Fibroblast of lung (primary cell): ENCODE results near the gene UGT1A10. TPM values are rescaled to one million over a fixed set of nuclear protein-coding genes. Genes with fewer than 3 reads are reported as not detected.

Experiments used
- DNase-seq, 2 donors: peaks; one replicate each; pipeline versions ENCODE4 v3.0.0 to v3.0.0-alpha.2; 2010; ENCODE audit warnings: low read depth in 2 of 2
- H2AFZ ChIP-seq: 2 replicates; pipeline ENCODE4 v1.5.1; 2012; ENCODE audit warnings: low read length, control low read depth, inconsistent platforms
- H3K27ac ChIP-seq: 2 replicates; pipeline ENCODE4 v1.5.1; 2011; ENCODE audit warnings: low read length, control low read depth; ENCODE audit not compliant: insufficient read depth
- H3K27me3 ChIP-seq: 2 replicates; pipeline ENCODE4 v1.5.1; 2011; ENCODE audit warnings: mild to moderate bottlenecking, low read length; ENCODE audit not compliant: control insufficient read depth, insufficient read depth
- H3K36me3 ChIP-seq: 2 replicates; pipeline ENCODE4 v1.5.1; 2011; ENCODE audit warnings: low read length; ENCODE audit not compliant: control insufficient read depth, insufficient read depth
- H3K4me1 ChIP-seq: 2 replicates; pipeline ENCODE4 v1.5.1; 2011; ENCODE audit warnings: low read length; ENCODE audit not compliant: control insufficient read depth, insufficient read depth; ENCODE audit errors: extremely low read depth
- H3K4me2 ChIP-seq: 2 replicates; pipeline ENCODE4 v1.5.1; 2011; ENCODE audit warnings: low read length, control low read depth; ENCODE audit not compliant: insufficient read depth; ENCODE audit errors: extremely low read depth
- H3K4me3 ChIP-seq, 4 experiments: fragments of 200-600 bp in 1 of 4; sonication (generic) in 1 of 4; replicated peaks in 1 of 4; 2 replicates each; pipeline ENCODE4 v1.5.1; 2011 to 2016; ENCODE audit warnings: low read length in 4 of 4, low read depth in 3 of 4, mild to moderate bottlenecking in 3 of 4, control low read depth in 2 of 4, inconsistent platforms in 1 of 4, mixed read lengths in 1 of 4; ENCODE audit not compliant: insufficient read depth in 1 of 4; ENCODE audit errors: control extremely low read depth in 1 of 4
- H3K79me2 ChIP-seq: 2 replicates; pipeline ENCODE4 v1.5.1; 2012; ENCODE audit warnings: mild to moderate bottlenecking, low read length, inconsistent platforms; ENCODE audit not compliant: control insufficient read depth, insufficient read depth
- H3K9ac ChIP-seq: 2 replicates; pipeline ENCODE4 v1.5.1; 2011; ENCODE audit warnings: mild to moderate bottlenecking, low read length, control low read depth; ENCODE audit not compliant: insufficient read depth
- H3K9me3 ChIP-seq: 2 replicates; pipeline ENCODE4 v1.5.1; 2012; ENCODE audit warnings: low read depth, low read length; ENCODE audit not compliant: control insufficient read depth, insufficient read depth
- H4K20me1 ChIP-seq: 2 replicates; pipeline ENCODE4 v1.5.1; 2011; ENCODE audit warnings: low read length; ENCODE audit not compliant: control insufficient read depth, insufficient read depth; ENCODE audit errors: extremely low read depth
- CTCF ChIP-seq, 2 donors: IDR thresholded peaks in 1 of 2; conservative IDR thresholded peaks in 1 of 2; 1 replicate in 1 of 2; 2 replicates in 1 of 2; pipeline ENCODE4 v1.5.1; 2011 to 2012; ENCODE audit warnings: low read length in 2 of 2, control low read depth in 1 of 2, inconsistent platforms in 1 of 2, low read depth in 1 of 2, mild to moderate bottlenecking in 1 of 2
- EZH2 ChIP-seq: IDR thresholded peaks from 2 replicates; pipeline ENCODE4 v1.5.1; 2012; ENCODE audit warnings: low read length, control low read depth, mild to moderate bottlenecking; ENCODE audit errors: missing control alignments
- polyA plus RNA-seq, 2 donors: library from polyadenylated mRNA; depleted of rRNA in 1 of 2; stranded (reverse) in 1 of 2; unstranded in 1 of 2; fragments of >200 nt; gene quantifications; 2 replicates each; pipeline ENCODE4 v1.2.1, GENCODE V29; 2011 to 2012; ENCODE audit warnings: missing spikeins in 1 of 2
- total RNA-seq: library from RNA; depleted of rRNA; stranded (reverse); fragments of >200 nt; gene quantifications from 2 replicates; pipeline ENCODE4 v1.2.1, GENCODE V29; 2014

UGT1A10 gene
- total and polyA plus RNA-seq, 2 donors (not counting 1 experiment from before 2014, with no cell fraction given): not detected

DNA sequence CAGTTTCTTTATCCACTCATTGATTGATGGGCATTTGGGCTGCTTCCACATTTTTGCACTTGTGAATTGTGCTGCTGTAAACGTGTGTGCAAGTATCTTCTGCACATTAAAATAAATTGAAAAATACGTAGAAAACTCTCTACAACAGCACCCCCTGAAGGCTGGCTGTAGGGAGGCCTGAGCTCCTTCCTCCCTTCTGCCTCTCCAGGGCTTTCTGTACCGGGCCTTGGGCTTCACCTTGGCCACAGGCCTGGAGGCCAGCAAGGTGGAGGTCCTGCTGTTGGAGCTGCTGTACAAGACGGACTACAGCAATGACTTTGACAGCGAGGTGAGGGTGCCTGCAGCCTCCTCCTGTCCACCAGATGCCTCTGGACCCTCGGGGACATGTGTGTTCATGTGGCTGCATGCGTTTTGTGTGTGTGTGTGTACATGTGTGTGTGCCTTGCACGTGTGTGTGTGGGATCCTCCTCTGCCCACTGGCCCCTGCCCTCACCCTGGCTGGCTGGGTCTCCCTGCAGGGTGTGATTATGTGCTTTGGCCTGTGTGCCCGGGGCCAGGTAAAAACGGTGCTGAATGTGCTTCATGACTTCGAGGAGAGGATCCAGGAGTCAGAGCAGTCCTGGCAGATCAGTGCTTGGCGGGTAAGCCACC is 171.1 kb downstream of the UGT1A10 start:
- TF ChIP-seq EZH2: no peak
- no peak for TF ChIP-seq CTCF (conservative IDR thresholded peaks at IDR 0.05 in 1 of 2, IDR thresholded peaks at IDR 0.05 in 1 of 2; ENCODE audit: low read depth in 1 of 2, low read length in 2 of 2)
- no peaks in the 10 kb centered on the region for H4K20me1 ChIP-seq
- no peak overlapping the region for H3K4me3 ChIP-seq
- H3K9me3 ChIP-seq: no peaks in the 10 kb centered on the region
- no peak overlapping the region for H2AFZ ChIP-seq
- no peaks in the 10 kb centered on the region for H3K79me2 ChIP-seq
- H3K4me1 ChIP-seq: no peaks in the 10 kb centered on the region
- H3K9ac ChIP-seq: no peak overlapping the region
- no peak overlapping the region for H3K27ac ChIP-seq
- peaks cover 3% of the 10 kb centered on the region for H3K27me3 ChIP-seq
- DNase-seq: no peak
- no peaks in the 10 kb centered on the region for H3K36me3 ChIP-seq
- no peak overlapping the region for H3K4me2 ChIP-seq

GRCh38 chr2:233807966-233808935 is 172.0 kb downstream of the UGT1A10 start:
- Histone ChIP-seq H3K4me3 (no peak overlapping the region), H3K9ac (no peak overlapping the region), H3K9me3 (no peaks in the 10 kb centered on the region), H3K27ac (no peak overlapping the region), H2AFZ (no peak overlapping the region), H3K4me1 (no peaks in the 10 kb centered on the region), H3K79me2 (no peaks in the 10 kb centered on the region), H4K20me1 (no peaks in the 10 kb centered on the region), H3K27me3 (peaks cover 3% of the 10 kb centered on the region), H3K4me2 (no peak overlapping the region), H3K36me3 (no peaks in the 10 kb centered on the region)
- DNase-seq: no peak
- TF ChIP-seq CTCF (conservative IDR thresholded peaks at IDR 0.05 in 1 of 2, IDR thresholded peaks at IDR 0.05 in 1 of 2; ENCODE audit: low read depth in 1 of 2, low read length in 2 of 2) (no peak), EZH2 (no peak)

DNA sequence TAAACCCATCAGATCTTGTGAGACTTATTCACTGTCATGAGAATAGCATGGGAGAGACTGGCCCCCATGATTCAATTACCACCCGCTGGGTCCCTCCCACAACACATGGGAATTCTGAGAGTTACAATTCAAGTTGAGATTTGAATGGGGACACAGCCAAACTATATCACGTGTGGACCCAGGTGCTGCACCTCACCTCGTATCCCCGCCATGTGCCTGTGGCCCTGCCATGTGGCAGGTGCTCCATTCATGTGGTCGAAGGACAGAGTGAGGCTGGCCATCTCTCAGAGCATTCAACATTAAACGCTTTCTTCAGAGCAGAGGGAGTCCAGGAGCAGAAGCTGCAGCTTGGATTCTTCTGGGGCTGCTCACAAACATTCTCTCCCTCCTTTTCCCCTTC is 174.1 kb downstream of the UGT1A10 start:
- Histone ChIP-seq H3K36me3 (no peaks in the 10 kb centered on the region), H3K9me3 (no peaks in the 10 kb centered on the region), H2AFZ (no peak overlapping the region), H3K9ac (no peak overlapping the region), H3K4me3 (no peak overlapping the region), H3K4me1 (no peaks in the 10 kb centered on the region), H3K79me2 (no peaks in the 10 kb centered on the region), H4K20me1 (no peaks in the 10 kb centered on the region), H3K27ac (no peak overlapping the region), H3K4me2 (no peak overlapping the region), H3K27me3 (no peaks in the 10 kb centered on the region)
- TF ChIP-seq CTCF (conservative IDR thresholded peaks at IDR 0.05 in 1 of 2, IDR thresholded peaks at IDR 0.05 in 1 of 2; ENCODE audit: low read depth in 1 of 2, low read length in 2 of 2): no peak
- TF ChIP-seq EZH2: no peak
- DNase-seq: no peak
